Measurements from ENCODE around the gene ZNHIT2.

Gene ZNHIT2

DNA sequence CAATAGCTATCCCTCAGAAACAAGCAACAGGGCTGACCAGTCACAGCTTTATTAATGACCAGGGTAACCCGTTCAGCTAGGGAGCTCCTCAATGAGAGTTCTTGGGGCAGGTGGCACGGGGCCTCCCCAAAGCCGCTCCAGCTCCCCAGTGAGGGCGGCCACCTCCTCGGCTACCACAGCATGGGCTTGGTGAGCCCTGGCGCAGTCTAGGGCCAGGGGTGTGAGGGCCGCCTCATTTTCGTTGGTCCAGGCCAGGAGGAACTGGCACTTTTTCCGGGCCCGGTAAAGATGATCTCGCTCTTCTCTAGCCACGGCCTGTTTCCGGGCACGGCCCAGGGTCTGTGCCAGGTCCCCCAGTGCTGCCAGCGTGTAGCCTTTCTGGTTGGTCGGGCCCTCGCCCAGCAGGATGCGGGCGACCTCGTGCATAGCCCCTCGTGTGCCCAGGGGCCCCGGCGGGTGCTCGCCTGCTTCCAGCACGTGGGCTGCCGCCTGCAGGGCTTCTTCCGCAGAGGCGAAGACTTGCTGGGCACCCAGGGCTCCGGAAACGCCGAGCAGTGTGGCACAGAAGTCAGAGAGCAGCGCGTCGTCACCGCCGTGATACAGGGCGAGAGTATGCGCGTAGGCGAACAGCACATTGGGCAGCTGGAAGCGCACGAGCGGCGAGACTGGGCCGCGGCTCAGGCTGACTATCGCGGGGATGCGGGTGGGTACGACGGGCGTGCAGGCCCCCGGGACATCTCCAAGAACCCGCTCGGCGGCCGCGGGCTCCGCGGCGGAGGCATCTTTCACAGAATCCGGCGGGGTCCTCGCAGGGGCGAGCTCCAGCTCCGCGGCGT, 913 bp downstream of the ZNHIT2 start:
- peak overlapping the region; percentile 100 for H3K27ac ChIP-seq
- TF ChIP-seq, protein P1, sequence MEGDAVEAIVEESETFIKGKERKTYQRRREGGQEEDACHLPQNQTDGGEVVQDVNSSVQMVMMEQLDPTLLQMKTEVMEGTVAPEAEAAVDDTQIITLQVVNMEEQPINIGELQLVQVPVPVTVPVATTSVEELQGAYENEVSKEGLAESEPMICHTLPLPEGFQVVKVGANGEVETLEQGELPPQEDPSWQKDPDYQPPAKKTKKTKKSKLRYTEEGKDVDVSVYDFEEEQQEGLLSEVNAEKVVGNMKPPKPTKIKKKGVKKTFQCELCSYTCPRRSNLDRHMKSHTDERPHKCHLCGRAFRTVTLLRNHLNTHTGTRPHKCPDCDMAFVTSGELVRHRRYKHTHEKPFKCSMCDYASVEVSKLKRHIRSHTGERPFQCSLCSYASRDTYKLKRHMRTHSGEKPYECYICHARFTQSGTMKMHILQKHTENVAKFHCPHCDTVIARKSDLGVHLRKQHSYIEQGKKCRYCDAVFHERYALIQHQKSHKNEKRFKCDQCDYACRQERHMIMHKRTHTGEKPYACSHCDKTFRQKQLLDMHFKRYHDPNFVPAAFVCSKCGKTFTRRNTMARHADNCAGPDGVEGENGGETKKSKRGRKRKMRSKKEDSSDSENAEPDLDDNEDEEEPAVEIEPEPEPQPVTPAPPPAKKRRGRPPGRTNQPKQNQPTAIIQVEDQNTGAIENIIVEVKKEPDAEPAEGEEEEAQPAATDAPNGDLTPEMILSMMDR (conservative IDR thresholded peaks at IDR 0.05): no peak

DNA sequence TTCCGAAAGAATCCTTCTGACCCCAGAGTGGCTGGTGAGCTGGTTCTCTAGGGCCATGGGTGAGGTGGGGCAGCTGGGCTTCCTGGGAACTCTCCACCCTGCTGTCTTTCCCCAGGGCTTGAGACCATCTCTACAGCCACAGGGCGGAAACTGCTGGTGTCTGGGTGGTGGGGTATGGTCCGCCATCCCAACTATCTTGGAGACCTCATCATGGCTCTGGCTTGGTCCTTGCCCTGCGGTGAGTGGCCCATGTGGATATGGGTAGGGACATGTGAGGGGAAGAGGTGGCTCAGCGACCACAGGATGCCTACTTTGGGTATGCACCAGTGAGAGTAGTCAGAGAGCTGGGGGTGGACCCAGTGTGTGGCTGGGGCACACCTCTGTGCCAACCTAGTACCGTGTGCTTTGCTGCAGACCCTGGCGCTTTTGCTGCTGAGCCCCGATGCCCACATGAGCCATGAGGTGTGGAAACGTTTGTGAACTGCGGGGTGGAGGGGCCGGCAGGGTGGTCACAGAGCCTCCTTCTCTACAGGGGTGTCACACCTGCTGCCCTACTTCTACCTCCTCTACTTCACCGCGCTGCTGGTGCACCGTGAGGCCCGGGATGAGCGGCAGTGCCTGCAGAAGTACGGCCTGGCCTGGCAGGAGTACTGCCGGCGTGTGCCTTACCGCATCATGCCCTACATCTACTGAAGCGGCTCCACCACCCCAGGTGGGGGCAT, 2.0 kb downstream of the ZNHIT2 start:
- TF ChIP-seq, protein P1 (conservative IDR thresholded peaks at IDR 0.05): no peak
- H3K27ac ChIP-seq: peak overlapping the region; percentile 100

DNA sequence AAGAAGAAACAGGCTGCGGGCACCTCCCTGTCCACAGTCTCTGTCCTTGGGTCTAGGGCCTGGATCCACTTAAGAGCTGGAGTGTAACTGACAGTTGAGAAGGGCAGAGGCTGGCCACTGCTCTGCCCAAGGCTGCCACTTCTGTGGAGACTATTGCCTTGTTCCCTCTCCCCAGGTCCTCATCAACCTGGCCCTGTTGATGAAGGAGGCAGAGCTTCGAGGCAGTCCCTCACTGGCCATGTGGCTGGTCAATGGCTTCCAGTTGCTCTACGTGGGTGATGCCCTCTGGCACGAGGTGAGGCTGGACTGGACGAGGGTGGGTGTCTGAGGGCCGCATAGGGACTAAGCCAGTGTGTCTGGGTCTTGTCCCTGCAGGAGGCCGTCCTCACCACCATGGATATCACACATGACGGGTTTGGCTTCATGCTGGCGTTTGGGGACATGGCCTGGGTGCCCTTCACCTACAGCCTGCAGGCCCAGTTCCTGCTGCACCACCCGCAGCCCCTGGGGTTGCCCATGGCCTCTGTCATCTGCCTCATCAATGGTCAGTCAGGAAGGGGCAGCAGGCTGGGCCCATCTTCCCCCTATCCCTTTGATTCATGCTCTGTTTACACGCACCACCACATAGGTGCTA, 2.8 kb downstream of the ZNHIT2 start:
- H3K27ac ChIP-seq: peak overlapping the region; percentile 100
- TF ChIP-seq, protein P1 (conservative IDR thresholded peaks at IDR 0.05): no peak

DNA sequence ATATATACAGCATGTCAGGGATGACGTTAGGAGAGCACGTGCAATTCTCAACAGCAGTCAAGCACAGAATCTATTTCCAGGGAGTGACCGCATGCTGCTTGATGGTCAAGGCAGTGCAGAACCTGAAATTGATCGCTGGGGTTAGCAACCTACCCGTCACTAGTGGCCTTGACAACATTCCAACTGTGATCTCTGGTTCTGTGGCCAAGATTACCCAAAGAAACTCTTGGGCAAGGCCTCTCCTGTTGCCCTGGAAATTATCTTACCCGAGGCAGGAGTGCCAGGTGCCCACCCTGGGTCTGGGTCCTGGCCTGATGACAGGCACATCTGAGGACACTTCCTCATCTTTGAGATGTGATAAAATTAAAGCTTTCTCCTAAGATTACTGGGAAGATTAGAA, 3.7 kb downstream of the ZNHIT2 start:
- TF ChIP-seq, protein P1 (conservative IDR thresholded peaks at IDR 0.05): no peak
- H3K27ac ChIP-seq: peak overlapping the region; percentile 100

DNA sequence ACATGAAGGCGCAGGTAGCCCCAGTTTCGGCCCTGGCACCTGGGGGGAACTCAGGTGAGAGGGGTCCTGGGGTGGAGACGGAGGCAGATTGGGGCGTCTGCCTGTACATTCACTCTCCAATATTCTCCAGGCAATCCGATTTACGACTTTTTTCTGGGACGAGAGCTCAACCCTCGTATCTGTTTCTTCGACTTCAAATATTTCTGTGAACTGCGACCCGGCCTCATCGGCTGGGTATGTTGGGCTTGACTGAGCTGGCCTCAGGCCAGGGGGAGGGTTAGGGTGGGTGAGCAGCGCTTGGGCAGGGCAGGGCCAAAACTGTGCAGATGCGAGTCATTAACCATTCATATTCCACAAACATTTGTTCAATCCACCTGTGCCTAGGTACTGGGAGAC, 4.1 kb downstream of the ZNHIT2 start:
- TF ChIP-seq, protein P1 (conservative IDR thresholded peaks at IDR 0.05): no peak
- H3K27ac ChIP-seq: peak overlapping the region; percentile 100

DNA sequence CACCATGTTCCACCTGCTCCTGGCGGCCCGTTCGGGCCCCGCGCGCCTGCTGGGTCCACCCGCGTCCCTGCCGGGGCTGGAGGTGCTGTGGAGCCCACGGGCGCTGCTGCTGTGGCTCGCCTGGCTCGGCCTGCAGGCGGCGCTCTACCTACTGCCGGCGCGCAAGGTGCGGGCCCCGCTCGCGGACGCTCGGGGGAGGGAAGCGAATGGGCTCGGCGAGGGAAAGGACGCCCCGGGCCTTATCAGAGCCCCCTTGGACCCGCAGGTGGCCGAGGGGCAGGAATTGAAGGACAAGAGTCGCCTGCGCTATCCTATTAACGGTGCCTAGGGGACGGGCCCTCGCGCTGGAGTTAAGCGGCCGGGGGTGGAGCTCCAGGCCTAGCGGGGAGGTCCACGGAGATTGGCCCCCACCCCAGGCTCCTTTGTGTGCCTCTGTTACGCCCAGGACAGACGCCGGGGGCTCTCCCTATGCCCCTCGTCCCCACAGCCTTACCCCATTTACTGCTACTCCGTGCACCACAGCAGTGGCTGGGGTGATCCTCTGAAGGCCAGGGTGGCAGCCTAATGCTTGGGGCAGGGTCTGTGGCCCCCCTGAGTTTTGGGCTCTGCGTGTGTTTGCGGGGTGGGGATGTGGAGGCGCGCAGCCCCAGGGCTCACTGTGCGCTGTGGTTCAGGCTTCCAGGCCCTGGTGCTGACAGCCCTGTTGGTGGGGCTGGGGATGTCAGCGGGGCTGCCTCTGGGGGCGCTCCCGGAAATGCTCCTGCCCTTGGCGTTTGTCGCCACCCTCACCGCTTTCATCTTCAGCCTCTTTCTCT, 4.7 kb downstream of the ZNHIT2 start:
- TF ChIP-seq, protein P1 (conservative IDR thresholded peaks at IDR 0.05): peak; percentile 100
- H3K27ac ChIP-seq: peak overlapping the region; percentile 100
